HCT116 (cell line): Measurements from ENCODE around the gene KCNH2. TPM values are rescaled to one million over a fixed set of nuclear protein-coding genes. Genes with fewer than 3 reads are reported as not detected.

Experiments used
- ATAC-seq: fragments of 200-7000 bp; cut with Tn5 transposase; 2 replicates; pipeline ENCODE4 v1.9.1; 2020; ENCODE audit warnings: mild to moderate bottlenecking, moderate library complexity
- BruUV-seq: library from RNA; stranded (reverse); fragments of 400-500 nt; replicated peaks from 2 replicates; lab custom pipeline; 2021; lab: Mats Ljungman, UMichigan
- CTCF ChIA-PET: fragments of 300-600 bp; sonication (Branson Sonifier 250); formaldehyde crosslinking; loops from one replicate; lab custom pipeline; 2021; ENCODE audit warnings: antibody characterized with exemption; lab: Charles Lee
- POLR2A ChIA-PET: fragments of 300-600, 350-600 bp; sonication (Branson Sonifier 250); formaldehyde crosslinking; loops from one replicate; lab custom pipeline; 2021; ENCODE audit warnings: antibody characterized with exemption; lab: Charles Lee
- RAD21 ChIA-PET, 2 experiments: fragments of 300-600 bp; sonication (Branson Sonifier 250); formaldehyde crosslinking; loops; one replicate each; lab custom pipeline; 2023; ENCODE audit warnings: low total read pairs in 2 of 2; ENCODE audit not compliant: uncharacterized antibody in 2 of 2, unreplicated experiment in 2 of 2, low non-redundant PET in 1 of 2; lab: Charles Lee
- DNase-seq: peaks from one replicate; pipeline ENCODE4 v3.0.0-alpha.2; 2010; ENCODE audit warnings: low read depth, low spot score
- H2AFZ ChIP-seq: fragments of 200-600 bp; shearing (Covaris generic), sonication (generic); 2 replicates; pipeline ENCODE4 v1.6.1; 2017; ENCODE audit warnings: low read depth, mixed run types, mixed read lengths, antibody characterized with exemption, low read length; ENCODE audit not compliant: poor library complexity, severe bottlenecking
- H3K27ac ChIP-seq: 2 replicates; pipeline ENCODE4 v1.5.1; 2012; ENCODE audit warnings: low read depth, low read length
- H3K27me3 ChIP-seq: fragments of 200-600 bp; sonication (generic); 2 replicates; pipeline ENCODE4 v1.6.1; 2016; ENCODE audit warnings: mixed run types, low read length, mixed read lengths; ENCODE audit not compliant: insufficient read depth
- H3K36me3 ChIP-seq, 2 experiments: fragments of 200-500 bp in 1 of 2; fragments of 200-600 bp in 1 of 2; sonication (Bioruptor generic) in 1 of 2; sonication (generic) in 1 of 2; 2 replicates each; pipeline versions ENCODE4 v1.5.1 to v1.6.1; 2014 to 2016; ENCODE audit warnings: low read length in 2 of 2, inconsistent platforms in 1 of 2, mixed read lengths in 1 of 2, mixed run types in 1 of 2; ENCODE audit not compliant: insufficient read depth in 2 of 2, control insufficient read depth in 1 of 2
- H3K4me1 ChIP-seq, 2 experiments: fragments of 200-600 bp in 1 of 2; sonication (generic) in 1 of 2; 2 replicates each; pipeline versions ENCODE4 v1.5.1 to v1.6.1; 2012 to 2017; ENCODE audit warnings: low read length in 2 of 2, inconsistent platforms in 1 of 2, mild to moderate bottlenecking in 1 of 2, mixed read lengths in 1 of 2, mixed run types in 1 of 2, moderate library complexity in 1 of 2; ENCODE audit not compliant: insufficient read depth in 2 of 2, control insufficient read depth in 1 of 2
- H3K4me2 ChIP-seq: fragments of 200-600 bp; sonication (generic); 2 replicates; pipeline ENCODE4 v1.6.1; 2017; ENCODE audit warnings: mixed run types, low read length, mixed read lengths
- H3K4me3 ChIP-seq, 2 experiments: fragments of 200-600 bp in 1 of 2; sonication (generic) in 1 of 2; replicated peaks in 1 of 2; 2 replicates each; pipeline ENCODE4 v1.5.1; 2011 to 2016; ENCODE audit warnings: low read length in 2 of 2, control low read depth in 1 of 2, low read depth in 1 of 2, mild to moderate bottlenecking in 1 of 2, mixed read lengths in 1 of 2, mixed run types in 1 of 2
- H3K79me2 ChIP-seq: fragments of 200-600 bp; sonication (generic); 2 replicates; pipeline ENCODE4 v1.6.1; 2017; ENCODE audit warnings: mild to moderate bottlenecking, mixed run types, low read length, moderate library complexity, mixed read lengths; ENCODE audit not compliant: insufficient read depth
- H3K9ac ChIP-seq: fragments of 200-600 bp; sonication (generic); 2 replicates; pipeline ENCODE4 v1.6.1; 2016; ENCODE audit warnings: low read length, mixed read lengths
- H3K9me2 ChIP-seq: fragments of 200-600 bp; sonication (generic), shearing (Covaris generic); 2 replicates; pipeline ENCODE4 v1.6.1; 2017; ENCODE audit warnings: mixed run types, mild to moderate bottlenecking, moderate library complexity; ENCODE audit not compliant: insufficient read depth
- H3K9me3 ChIP-seq, 2 experiments: fragments of 200-500 bp in 1 of 2; fragments of 200-600 bp in 1 of 2; sonication (Bioruptor generic) in 1 of 2; sonication (generic) in 1 of 2; 2 replicates each; pipeline ENCODE4 v1.6.1; 2014 to 2017; ENCODE audit warnings: low read length in 2 of 2, mixed read lengths in 2 of 2, inconsistent platforms in 1 of 2, low read depth in 1 of 2, mild to moderate bottlenecking in 1 of 2, mixed run types in 1 of 2, moderate library complexity in 1 of 2; ENCODE audit not compliant: control insufficient read depth in 1 of 2, insufficient read depth in 1 of 2
- H4K20me1 ChIP-seq: fragments of 200-600 bp; sonication (generic), shearing (Covaris generic); 2 replicates; pipeline ENCODE4 v1.6.1; 2017; ENCODE audit warnings: mixed run types, mild to moderate bottlenecking, moderate library complexity; ENCODE audit not compliant: insufficient read depth
- CBX3 ChIP-seq: IDR thresholded peaks from 2 replicates; pipeline ENCODE4 v1.6.1; 2012; ENCODE audit warnings: low read depth
- CEBPB ChIP-seq: IDR thresholded peaks from 2 replicates; pipeline ENCODE4 v1.6.1; 2012; ENCODE audit warnings: low read depth
- ELF1 ChIP-seq: IDR thresholded peaks from 2 replicates; pipeline ENCODE4 v1.6.1; 2012; ENCODE audit warnings: low read depth, borderline replicate concordance
- EZH2 ChIP-seq: fragments of 200-600 bp; sonication (generic); IDR thresholded peaks from 2 replicates; pipeline ENCODE4 v1.6.1; 2017; ENCODE audit warnings: antibody characterized with exemption, mixed run types
- EZH2phosphoT487 ChIP-seq: fragments of 200-600 bp; IDR thresholded peaks from 2 replicates; pipeline ENCODE4 v1.6.1; 2018; ENCODE audit warnings: antibody characterized with exemption, borderline replicate concordance
- POLR2A ChIP-seq: IDR thresholded peaks from 2 replicates; pipeline ENCODE4 v1.7.0; 2011; ENCODE audit warnings: borderline replicate concordance; ENCODE audit not compliant: insufficient read depth, insufficient read length; ENCODE audit errors: extremely low read depth
- RAD21 ChIP-seq: IDR thresholded peaks from 2 replicates; pipeline ENCODE4 v1.6.1; 2012; ENCODE audit warnings: low read depth, mild to moderate bottlenecking
- TCF7L2 ChIP-seq: IDR thresholded peaks from 2 replicates; pipeline ENCODE4 v1.7.0; 2011; ENCODE audit warnings: borderline replicate concordance, inconsistent platforms; ENCODE audit not compliant: insufficient read depth, insufficient read length; ENCODE audit errors: extremely low read depth
- YY1 ChIP-seq: IDR thresholded peaks from 2 replicates; pipeline ENCODE4 v1.6.1; 2011; ENCODE audit warnings: low read length, low read depth, moderate library complexity, mild to moderate bottlenecking; ENCODE audit not compliant: insufficient replicate concordance; ENCODE audit errors: extremely low read depth
- intact Hi-C: fragments of 100-400 bp; cut with micrococcal nuclease; formaldehyde crosslinking; loops from 2 replicates; pipeline ENCODE4 v1.10.0; 2022
- total RNA-seq: library from RNA; stranded (reverse); gene quantifications from one replicate; pipeline ENCODE4 v1.2.1, GENCODE V29; 2021; ENCODE audit not compliant: unreplicated experiment
- TF ChIP-seq, protein P1 (sequence below): IDR thresholded peaks from 2 replicates; pipeline ENCODE4 v1.6.1; 2011; ENCODE audit warnings: mild to moderate bottlenecking, low read length, moderate library complexity; ENCODE audit not compliant: insufficient replicate concordance; ENCODE audit errors: extremely low read depth
- TF ChIP-seq, protein P2 (sequence below): IDR thresholded peaks from 2 replicates; pipeline ENCODE4 v1.6.1; 2012; ENCODE audit warnings: low read depth
- TF ChIP-seq, protein P3 (sequence below): IDR thresholded peaks from 2 replicates; pipeline ENCODE4 v1.6.1; 2012

KCNH2 gene
- total RNA-seq, 1 experiment from 2014 or later, result 9.7 TPM

DNA sequence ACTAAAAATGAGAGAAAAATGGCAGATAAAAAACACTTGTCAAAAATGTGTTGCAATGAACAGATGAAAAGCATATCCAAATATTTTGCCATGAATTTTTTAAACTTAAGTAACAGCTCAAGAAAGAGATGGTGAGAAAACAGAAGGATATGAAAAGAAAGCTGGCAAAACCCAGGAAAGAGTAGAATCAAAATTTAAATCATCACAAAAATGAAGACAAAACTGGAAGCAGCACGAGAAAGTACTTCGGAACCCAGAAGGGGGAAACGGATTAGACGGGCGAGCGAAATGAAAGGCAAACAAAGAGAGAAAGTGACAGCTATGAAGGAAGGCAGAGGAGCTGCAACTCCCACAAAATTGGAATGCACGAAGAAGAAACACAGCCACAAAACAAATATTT lies 60.2 kb downstream of the KCNH2 start:
- H3K4me1 ChIP-seq, result no peaks in the 10 kb centered on the region
- no peaks in the 10 kb centered on the region for H4K20me1 ChIP-seq
- intact Hi-C loops, result no loop called here
- ATAC-seq (no peak), DNase-seq (no peak)
- CTCF ChIA-PET, result interaction anchor here (2.3 kb wide), 1 partner anchor 19 kb away, joined by 8 read pairs; no protein-coding TSS in a partner anchor
- no peak overlapping the region for H3K27ac ChIP-seq
- H2AFZ ChIP-seq, result no peak overlapping the region
- no peak overlapping the region for H3K4me2 ChIP-seq
- H3K9ac ChIP-seq, result no peak overlapping the region
- H3K79me2 ChIP-seq, result no peaks in the 10 kb centered on the region
- H3K27me3 ChIP-seq, result peaks cover 43% of the 10 kb centered on the region
- RAD21 ChIA-PET, result no interaction called here
- POLR2A ChIA-PET, result no interaction called here
- TF ChIP-seq CEBPB (no peak), EZH2 (no peak), ELF1 (no peak), EZH2phosphoT487 (no peak), POLR2A (no peak), YY1 (no peak), RAD21 (no peak), TCF7L2 (no peak), CBX3 (no peak)
- TF ChIP-seq, protein P1, sequence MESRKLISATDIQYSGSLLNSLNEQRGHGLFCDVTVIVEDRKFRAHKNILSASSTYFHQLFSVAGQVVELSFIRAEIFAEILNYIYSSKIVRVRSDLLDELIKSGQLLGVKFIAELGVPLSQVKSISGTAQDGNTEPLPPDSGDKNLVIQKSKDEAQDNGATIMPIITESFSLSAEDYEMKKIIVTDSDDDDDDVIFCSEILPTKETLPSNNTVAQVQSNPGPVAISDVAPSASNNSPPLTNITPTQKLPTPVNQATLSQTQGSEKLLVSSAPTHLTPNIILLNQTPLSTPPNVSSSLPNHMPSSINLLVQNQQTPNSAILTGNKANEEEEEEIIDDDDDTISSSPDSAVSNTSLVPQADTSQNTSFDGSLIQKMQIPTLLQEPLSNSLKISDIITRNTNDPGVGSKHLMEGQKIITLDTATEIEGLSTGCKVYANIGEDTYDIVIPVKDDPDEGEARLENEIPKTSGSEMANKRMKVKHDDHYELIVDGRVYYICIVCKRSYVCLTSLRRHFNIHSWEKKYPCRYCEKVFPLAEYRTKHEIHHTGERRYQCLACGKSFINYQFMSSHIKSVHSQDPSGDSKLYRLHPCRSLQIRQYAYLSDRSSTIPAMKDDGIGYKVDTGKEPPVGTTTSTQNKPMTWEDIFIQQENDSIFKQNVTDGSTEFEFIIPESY, result no peak
- TF ChIP-seq, protein P2, sequence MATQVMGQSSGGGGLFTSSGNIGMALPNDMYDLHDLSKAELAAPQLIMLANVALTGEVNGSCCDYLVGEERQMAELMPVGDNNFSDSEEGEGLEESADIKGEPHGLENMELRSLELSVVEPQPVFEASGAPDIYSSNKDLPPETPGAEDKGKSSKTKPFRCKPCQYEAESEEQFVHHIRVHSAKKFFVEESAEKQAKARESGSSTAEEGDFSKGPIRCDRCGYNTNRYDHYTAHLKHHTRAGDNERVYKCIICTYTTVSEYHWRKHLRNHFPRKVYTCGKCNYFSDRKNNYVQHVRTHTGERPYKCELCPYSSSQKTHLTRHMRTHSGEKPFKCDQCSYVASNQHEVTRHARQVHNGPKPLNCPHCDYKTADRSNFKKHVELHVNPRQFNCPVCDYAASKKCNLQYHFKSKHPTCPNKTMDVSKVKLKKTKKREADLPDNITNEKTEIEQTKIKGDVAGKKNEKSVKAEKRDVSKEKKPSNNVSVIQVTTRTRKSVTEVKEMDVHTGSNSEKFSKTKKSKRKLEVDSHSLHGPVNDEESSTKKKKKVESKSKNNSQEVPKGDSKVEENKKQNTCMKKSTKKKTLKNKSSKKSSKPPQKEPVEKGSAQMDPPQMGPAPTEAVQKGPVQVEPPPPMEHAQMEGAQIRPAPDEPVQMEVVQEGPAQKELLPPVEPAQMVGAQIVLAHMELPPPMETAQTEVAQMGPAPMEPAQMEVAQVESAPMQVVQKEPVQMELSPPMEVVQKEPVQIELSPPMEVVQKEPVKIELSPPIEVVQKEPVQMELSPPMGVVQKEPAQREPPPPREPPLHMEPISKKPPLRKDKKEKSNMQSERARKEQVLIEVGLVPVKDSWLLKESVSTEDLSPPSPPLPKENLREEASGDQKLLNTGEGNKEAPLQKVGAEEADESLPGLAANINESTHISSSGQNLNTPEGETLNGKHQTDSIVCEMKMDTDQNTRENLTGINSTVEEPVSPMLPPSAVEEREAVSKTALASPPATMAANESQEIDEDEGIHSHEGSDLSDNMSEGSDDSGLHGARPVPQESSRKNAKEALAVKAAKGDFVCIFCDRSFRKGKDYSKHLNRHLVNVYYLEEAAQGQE, result no peak
- TF ChIP-seq, protein P3, sequence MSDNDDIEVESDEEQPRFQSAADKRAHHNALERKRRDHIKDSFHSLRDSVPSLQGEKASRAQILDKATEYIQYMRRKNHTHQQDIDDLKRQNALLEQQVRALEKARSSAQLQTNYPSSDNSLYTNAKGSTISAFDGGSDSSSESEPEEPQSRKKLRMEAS, result no peak
- H3K9me2 ChIP-seq, result no peaks in the 10 kb centered on the region
- H3K36me3 ChIP-seq, result no peaks in the 10 kb centered on the region
- BruUV-seq, result no TSS peak
- H3K4me3 ChIP-seq, result no peak overlapping the region
- H3K9me3 ChIP-seq, result no peaks in the 10 kb centered on the region
